CD8-positive, alpha-beta memory T cell (primary cell): ENCODE measurements around the gene TBC1D10A. TPM values are rescaled to one million over a fixed set of nuclear protein-coding genes. Genes with fewer than 3 reads are reported as not detected.

Experiments
- polyA plus RNA-seq: library from polyadenylated mRNA; unstranded; fragments of 300-500 nt; fragmentation: Illumina TruSeq; gene quantifications from one replicate; pipeline ENCODE4 v1.2.3, GENCODE V29; 2021
- total RNA-seq, 2 experiments: library from RNA; stranded (reverse); gene quantifications; one replicate each; pipeline ENCODE4 v1.2.3, GENCODE V29; 2021

The TBC1D10A gene
- total and polyA plus RNA-seq, 3 experiments from 2014 or later = 14.7 to 55.2 (median 17.3) TPM

Other genes with a start within 250 kb of the TBC1D10A start
- gene HORMAD2, start 246.5 kb downstream of the TBC1D10A start, total RNA-seq = not detected
- not detected for gene HORMAD2, start 246.5 kb downstream of the TBC1D10A start, polyA plus RNA-seq
- 10 to 100 TPM; 87.5 to 88.6 TPM for gene LIF, start 80.2 kb downstream of the TBC1D10A start, total RNA-seq
- gene LIF, start 80.2 kb downstream of the TBC1D10A start, polyA plus RNA-seq = not detected
- 10 to 100 TPM; 18.9 to 20.7 TPM for gene OSM, start 60.1 kb downstream of the TBC1D10A start, total RNA-seq
- 16.4 TPM for gene OSM, start 60.1 kb downstream of the TBC1D10A start, polyA plus RNA-seq
- gene CASTOR1, start 37.4 kb downstream of the TBC1D10A start, total RNA-seq = 1 to 10 TPM; 4.0 to 5.3 TPM
- gene CASTOR1, start 37.4 kb downstream of the TBC1D10A start, polyA plus RNA-seq = 17.8 TPM
- 100 to 1,000 TPM; 235 to 241 TPM for gene SF3A1, start 30.0 kb upstream of the TBC1D10A start, total RNA-seq
- 139 TPM for gene SF3A1, start 30.0 kb upstream of the TBC1D10A start, polyA plus RNA-seq
- gene CCDC157, start 30.1 kb upstream of the TBC1D10A start, total RNA-seq = 1 to 10 TPM; 2.7 to 2.9 TPM
- 1.4 TPM for gene CCDC157, start 30.1 kb upstream of the TBC1D10A start, polyA plus RNA-seq
- gene RNF215, start 60.5 kb upstream of the TBC1D10A start, total RNA-seq = 1 to 10 TPM; 6.3 to 7.9 TPM
- 0.22 TPM for gene RNF215, start 60.5 kb upstream of the TBC1D10A start, polyA plus RNA-seq
- 1 to 10 TPM; 4.4 to 4.9 TPM for gene SEC14L2, start 70.1 kb upstream of the TBC1D10A start, total RNA-seq
- gene SEC14L2, start 70.1 kb upstream of the TBC1D10A start, polyA plus RNA-seq = 4.6 TPM
- 100 to 1,000 TPM; 104 to 110 TPM for gene MTFP1, start 98.8 kb upstream of the TBC1D10A start, total RNA-seq
- gene MTFP1, start 98.8 kb upstream of the TBC1D10A start, polyA plus RNA-seq = 43.1 TPM
- gene SEC14L3, start 145.1 kb upstream of the TBC1D10A start, total RNA-seq = not detected
- not detected for gene SEC14L3, start 145.1 kb upstream of the TBC1D10A start, polyA plus RNA-seq
- gene SEC14L4, start 178.8 kb upstream of the TBC1D10A start, total RNA-seq = not detected
- not detected for gene SEC14L4, start 178.8 kb upstream of the TBC1D10A start, polyA plus RNA-seq
- not detected for gene SEC14L6, start 219.8 kb upstream of the TBC1D10A start, total RNA-seq
- 0.18 TPM for gene SEC14L6, start 219.8 kb upstream of the TBC1D10A start, polyA plus RNA-seq
- gene GAL3ST1, start 247.7 kb upstream of the TBC1D10A start, total RNA-seq = under 1 TPM; 0.13 to 0.31 TPM
- 0.13 TPM for gene GAL3ST1, start 247.7 kb upstream of the TBC1D10A start, polyA plus RNA-seq